Spleen (tissue), 7 donors: Measurements from ENCODE around the gene MUS81.

ENCODE experiments used
- POLR2A ChIP-seq, 3 donors: fragments of 450-650 bp; IDR thresholded peaks; one replicate each; pipeline ENCODE4 v1.5.1; 2017; ENCODE audit warnings: antibody characterized with exemption in 3 of 3, mild to moderate bottlenecking in 1 of 3
- TF ChIP-seq, protein P1 (sequence below), 11 experiments: fragments of 200-600 bp in 7 of 11; fragments of 450-650 bp in 4 of 11; sonication (generic) in 4 of 11; IDR thresholded peaks in 8 of 11; conservative IDR thresholded peaks in 3 of 11; 1 replicate in 7 of 11; 2 replicates in 4 of 11; pipeline versions ENCODE4 v1.4.0 to v1.8.0; 2016 to 2021; ENCODE audit warnings: antibody characterized with exemption in 11 of 11, inconsistent platforms in 4 of 11, mild to moderate bottlenecking in 1 of 11
- donor health status: DM: no; HTN: no; CAD: no; lungs with moderate emphysema.
- donor health status: DM: no; HTN: no; CAD: no.
- donor health status: DM: no; HTN: no; CAD: no.

DNA sequence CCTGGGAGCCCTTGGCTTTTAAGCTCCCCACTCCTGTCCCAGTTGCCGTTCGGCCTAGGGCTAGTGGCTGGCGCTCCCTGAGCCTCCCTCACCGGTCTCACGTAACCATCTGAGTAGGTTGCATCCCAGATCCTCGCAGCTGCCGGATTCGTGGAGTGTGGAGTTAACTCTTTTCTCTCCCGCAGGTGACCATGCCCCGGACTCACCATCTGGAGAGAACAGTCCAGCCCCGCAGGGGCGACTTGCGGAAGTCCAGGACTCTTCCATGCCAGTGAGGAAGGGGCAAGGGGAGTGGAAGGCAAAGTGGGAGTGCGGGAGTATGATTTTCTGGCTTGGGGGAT, 902 bp downstream of the MUS81 start:
- TF ChIP-seq, protein P1, sequence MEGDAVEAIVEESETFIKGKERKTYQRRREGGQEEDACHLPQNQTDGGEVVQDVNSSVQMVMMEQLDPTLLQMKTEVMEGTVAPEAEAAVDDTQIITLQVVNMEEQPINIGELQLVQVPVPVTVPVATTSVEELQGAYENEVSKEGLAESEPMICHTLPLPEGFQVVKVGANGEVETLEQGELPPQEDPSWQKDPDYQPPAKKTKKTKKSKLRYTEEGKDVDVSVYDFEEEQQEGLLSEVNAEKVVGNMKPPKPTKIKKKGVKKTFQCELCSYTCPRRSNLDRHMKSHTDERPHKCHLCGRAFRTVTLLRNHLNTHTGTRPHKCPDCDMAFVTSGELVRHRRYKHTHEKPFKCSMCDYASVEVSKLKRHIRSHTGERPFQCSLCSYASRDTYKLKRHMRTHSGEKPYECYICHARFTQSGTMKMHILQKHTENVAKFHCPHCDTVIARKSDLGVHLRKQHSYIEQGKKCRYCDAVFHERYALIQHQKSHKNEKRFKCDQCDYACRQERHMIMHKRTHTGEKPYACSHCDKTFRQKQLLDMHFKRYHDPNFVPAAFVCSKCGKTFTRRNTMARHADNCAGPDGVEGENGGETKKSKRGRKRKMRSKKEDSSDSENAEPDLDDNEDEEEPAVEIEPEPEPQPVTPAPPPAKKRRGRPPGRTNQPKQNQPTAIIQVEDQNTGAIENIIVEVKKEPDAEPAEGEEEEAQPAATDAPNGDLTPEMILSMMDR (IDR thresholded peaks at IDR 0.05 in 8 of 11, conservative IDR thresholded peaks at IDR 0.05 in 3 of 11) = no peak
- no peak for TF ChIP-seq POLR2A (IDR thresholded peaks at IDR 0.05)
